HepG2 (cell line): ENCODE results near the gene STYX. TPM values are rescaled to one million over a fixed set of nuclear protein-coding genes. Genes with fewer than 3 reads are reported as not detected.

Source experiments
- ARNTL ChIP-seq: sonication (generic); formaldehyde crosslinking; IDR thresholded peaks from 2 replicates; pipeline ENCODE4 v1.4.0; 2020; ENCODE audit warnings: mild to moderate bottlenecking, missing genetic modification reagents
- BRF2 ChIP-seq: sonication (generic); formaldehyde crosslinking; IDR thresholded peaks from 2 replicates; pipeline ENCODE4 v1.8.1; 2022; ENCODE audit warnings: mild to moderate bottlenecking, missing genetic modification reagents
- DNMT1 ChIP-seq: sonication (generic); formaldehyde crosslinking; IDR thresholded peaks from 2 replicates; pipeline ENCODE4 v1.5.1; 2020; ENCODE audit warnings: mild to moderate bottlenecking, missing genetic modification reagents
- FOXM1 ChIP-seq: sonication (generic); formaldehyde crosslinking; IDR thresholded peaks from 2 replicates; pipeline ENCODE4 v1.5.0; 2020; ENCODE audit warnings: missing genetic modification reagents
- FOXO1 ChIP-seq: sonication (generic); formaldehyde crosslinking; IDR thresholded peaks from 2 replicates; pipeline ENCODE4 v1.4.0; 2020; ENCODE audit warnings: missing genetic modification reagents
- GFI1 ChIP-seq: sonication (generic); formaldehyde crosslinking; IDR thresholded peaks from 2 replicates; pipeline ENCODE4 v1.5.0; 2020; ENCODE audit warnings: missing genetic modification reagents, mild to moderate bottlenecking, borderline replicate concordance
- KDM3A ChIP-seq: IDR thresholded peaks from 2 replicates; pipeline ENCODE4 v1.6.1; 2018; ENCODE audit warnings: low read depth, missing compliant biosample characterization
- SATB2 ChIP-seq: sonication (generic); formaldehyde crosslinking; IDR thresholded peaks from 2 replicates; pipeline ENCODE4 v1.5.0; 2020; ENCODE audit warnings: missing genetic modification reagents
- TRIM24 ChIP-seq: sonication (generic); formaldehyde crosslinking; IDR thresholded peaks from 2 replicates; pipeline ENCODE4 v1.8.0; 2022; ENCODE audit warnings: mild to moderate bottlenecking, missing genetic modification reagents
- ZBTB7B ChIP-seq: sonication (generic); formaldehyde crosslinking; IDR thresholded peaks from 2 replicates; pipeline ENCODE4 v1.4.0; 2020; ENCODE audit warnings: missing genetic modification reagents
- ZC3H4 ChIP-seq: sonication (generic); formaldehyde crosslinking; IDR thresholded peaks from 2 replicates; pipeline ENCODE4 v1.4.0; 2020; ENCODE audit warnings: missing genetic modification reagents, borderline replicate concordance
- ZFP90 ChIP-seq: sonication (generic); formaldehyde crosslinking; IDR thresholded peaks from 2 replicates; pipeline ENCODE4 v1.8.0; 2022; ENCODE audit warnings: missing genetic modification reagents, mild to moderate bottlenecking, inconsistent platforms, borderline replicate concordance
- ZNF253 ChIP-seq: sonication (generic); formaldehyde crosslinking; IDR thresholded peaks from 2 replicates; pipeline ENCODE4 v1.8.0; 2022; ENCODE audit warnings: mild to moderate bottlenecking, missing genetic modification reagents, borderline replicate concordance
- ZNF337 ChIP-seq: sonication (generic); formaldehyde crosslinking; IDR thresholded peaks from 2 replicates; pipeline ENCODE4 v1.5.1; 2020; ENCODE audit warnings: missing genetic modification reagents, low read depth, mild to moderate bottlenecking, borderline replicate concordance
- ZNF343 ChIP-seq: sonication (generic); formaldehyde crosslinking; IDR thresholded peaks from 2 replicates; pipeline ENCODE4 v1.4.0; 2020; ENCODE audit warnings: mild to moderate bottlenecking, missing genetic modification reagents
- ZNF709 ChIP-seq: sonication (generic); formaldehyde crosslinking; IDR thresholded peaks from 2 replicates; pipeline ENCODE4 v1.5.0; 2020; ENCODE audit warnings: mild to moderate bottlenecking, missing genetic modification reagents
- ZNF749 ChIP-seq: sonication (generic); formaldehyde crosslinking; IDR thresholded peaks from 2 replicates; pipeline ENCODE4 v1.8.0; 2022; ENCODE audit warnings: mild to moderate bottlenecking, missing genetic modification reagents, moderate library complexity, borderline replicate concordance
- polyA plus RNA-seq, 8 experiments: library from polyadenylated mRNA; depleted of rRNA in 3 of 8; stranded (reverse) in 7 of 8; unstranded in 1 of 8; fragments of >200 nt; fragmentation: Illumina TruSeq in 4 of 8; extraction: Trizol in 4 of 8; gene quantifications; 2 replicates each; pipeline versions ENCODE4 v1.2.1 to v1.2.3, GENCODE V29; 2011 to 2016; ENCODE audit warnings: low read depth in 4 of 8, missing spikeins in 1 of 8, mixed read lengths in 1 of 8; ENCODE audit not compliant: insufficient read depth in 1 of 8
- total RNA-seq, 5 experiments: library from RNA; depleted of rRNA; stranded (reverse); fragments of >200 nt; fragmentation: Illumina TruSeq; extraction: Trizol; gene quantifications; 2 replicates each; pipeline ENCODE4 v1.2.3, GENCODE V29; 2016; ENCODE audit warnings: low read depth in 1 of 5
- TF ChIP-seq, protein P1 (sequence below): sonication (generic); formaldehyde crosslinking; IDR thresholded peaks from 2 replicates; pipeline ENCODE4 v1.4.0; 2020; ENCODE audit warnings: mild to moderate bottlenecking, missing genetic modification reagents
- TF ChIP-seq, protein P2 (sequence below): sonication (generic); formaldehyde crosslinking; IDR thresholded peaks from 2 replicates; pipeline ENCODE4 v1.5.1; 2020; ENCODE audit warnings: mild to moderate bottlenecking, missing genetic modification reagents
- TF ChIP-seq, protein P3 (sequence below): sonication (generic); formaldehyde crosslinking; conservative IDR thresholded peaks from 2 replicates; pipeline ENCODE4 v1.4.0; 2020; ENCODE audit warnings: missing genetic modification reagents
- TF ChIP-seq, protein P4 (sequence below): sonication (generic); formaldehyde crosslinking; IDR thresholded peaks from 2 replicates; pipeline ENCODE4 v1.5.1; 2020; ENCODE audit warnings: missing genetic modification reagents, mild to moderate bottlenecking, borderline replicate concordance

Gene STYX
- total and polyA plus RNA-seq, 2 of the 13 experiments (the other 11 are each of a cell fraction or from before 2014, with no cell fraction given), result 6.6 to 10.9 TPM

DNA sequence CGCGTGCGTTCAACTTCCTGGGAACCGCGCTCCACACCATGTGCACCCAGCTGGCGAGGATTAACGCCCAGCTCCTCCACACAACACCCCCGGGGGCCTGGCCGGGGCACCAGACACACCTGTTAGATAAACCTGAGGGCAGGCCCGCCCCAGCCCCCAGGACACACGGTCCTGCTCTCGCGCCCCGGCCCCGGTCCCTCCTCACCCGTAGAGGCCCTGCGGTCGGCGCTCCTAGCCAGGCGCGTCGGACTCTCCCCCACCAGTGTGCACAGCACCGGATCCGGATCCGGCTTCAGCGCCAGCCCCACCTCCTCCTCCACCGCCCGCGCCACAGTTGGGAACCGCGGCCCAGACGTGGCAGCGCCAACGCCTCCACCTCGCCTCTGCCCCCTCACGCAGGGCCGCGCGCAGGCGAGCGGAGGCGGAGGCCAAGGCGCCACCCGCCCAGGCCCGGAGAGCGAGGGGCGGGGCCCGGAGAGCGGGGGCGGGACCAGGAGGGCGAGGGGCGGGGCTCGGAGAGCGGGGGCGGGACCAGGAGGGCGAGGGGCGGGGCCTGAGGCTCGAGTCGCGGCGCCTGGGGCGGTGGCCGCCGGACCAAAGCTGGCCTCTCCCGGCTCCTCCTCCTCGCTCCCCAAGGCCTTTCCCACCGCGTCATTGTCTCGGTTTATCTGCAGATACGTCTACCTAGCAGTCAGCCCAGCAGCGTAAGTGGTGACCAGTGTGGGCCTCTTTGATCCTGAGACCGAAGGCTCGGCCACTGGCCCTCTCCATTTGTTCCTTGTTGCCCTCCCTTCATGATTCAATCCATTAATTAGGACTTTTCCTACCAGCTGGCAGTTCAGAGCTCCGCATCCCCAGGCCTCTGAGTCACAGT, 61.5 kb downstream of the STYX start, which contains the start of gene GNPNAT1 (continued):
- peak; percentile 49 for TF ChIP-seq FOXO1 (CRISPR knock-in tag)
- no peak for TF ChIP-seq TRIM24
- TF ChIP-seq ARNTL (CRISPR knock-in tag), result 0 out of 2 replicates have a peak, but pooled peaks have one; percentile 57
- TF ChIP-seq, protein P1, sequence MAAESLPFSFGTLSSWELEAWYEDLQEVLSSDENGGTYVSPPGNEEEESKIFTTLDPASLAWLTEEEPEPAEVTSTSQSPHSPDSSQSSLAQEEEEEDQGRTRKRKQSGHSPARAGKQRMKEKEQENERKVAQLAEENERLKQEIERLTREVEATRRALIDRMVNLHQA (CRISPR knock-in tag), result no peak
- TF ChIP-seq GFI1 (CRISPR knock-in tag), result peak; percentile 70; the same call in 1 of the 2 replicates
- 0 out of 2 replicates have a peak, but pooled peaks have one; percentile 44 for TF ChIP-seq ZNF253 (CRISPR knock-in tag)
- TF ChIP-seq DNMT1 (CRISPR knock-in tag), result peak; percentile 95
- TF ChIP-seq ZNF343, result 0 out of 2 replicates have a peak, but pooled peaks have one; percentile 33
- peak; percentile 59; the same call in 1 of the 2 replicates for TF ChIP-seq KDM3A
- TF ChIP-seq SATB2 (CRISPR knock-in tag), result 0 out of 2 replicates have a peak, but pooled peaks have one; percentile 66
- TF ChIP-seq ZBTB7B, result peak; percentile 35; the same call in 1 of the 2 replicates
- no peak for TF ChIP-seq ZNF749 (CRISPR knock-in tag)
- TF ChIP-seq ZC3H4 (CRISPR knock-in tag), result no peak
- TF ChIP-seq FOXM1 (CRISPR knock-in tag), result 0 out of 2 replicates have a peak, but pooled peaks have one; percentile 8
- TF ChIP-seq, protein P2, sequence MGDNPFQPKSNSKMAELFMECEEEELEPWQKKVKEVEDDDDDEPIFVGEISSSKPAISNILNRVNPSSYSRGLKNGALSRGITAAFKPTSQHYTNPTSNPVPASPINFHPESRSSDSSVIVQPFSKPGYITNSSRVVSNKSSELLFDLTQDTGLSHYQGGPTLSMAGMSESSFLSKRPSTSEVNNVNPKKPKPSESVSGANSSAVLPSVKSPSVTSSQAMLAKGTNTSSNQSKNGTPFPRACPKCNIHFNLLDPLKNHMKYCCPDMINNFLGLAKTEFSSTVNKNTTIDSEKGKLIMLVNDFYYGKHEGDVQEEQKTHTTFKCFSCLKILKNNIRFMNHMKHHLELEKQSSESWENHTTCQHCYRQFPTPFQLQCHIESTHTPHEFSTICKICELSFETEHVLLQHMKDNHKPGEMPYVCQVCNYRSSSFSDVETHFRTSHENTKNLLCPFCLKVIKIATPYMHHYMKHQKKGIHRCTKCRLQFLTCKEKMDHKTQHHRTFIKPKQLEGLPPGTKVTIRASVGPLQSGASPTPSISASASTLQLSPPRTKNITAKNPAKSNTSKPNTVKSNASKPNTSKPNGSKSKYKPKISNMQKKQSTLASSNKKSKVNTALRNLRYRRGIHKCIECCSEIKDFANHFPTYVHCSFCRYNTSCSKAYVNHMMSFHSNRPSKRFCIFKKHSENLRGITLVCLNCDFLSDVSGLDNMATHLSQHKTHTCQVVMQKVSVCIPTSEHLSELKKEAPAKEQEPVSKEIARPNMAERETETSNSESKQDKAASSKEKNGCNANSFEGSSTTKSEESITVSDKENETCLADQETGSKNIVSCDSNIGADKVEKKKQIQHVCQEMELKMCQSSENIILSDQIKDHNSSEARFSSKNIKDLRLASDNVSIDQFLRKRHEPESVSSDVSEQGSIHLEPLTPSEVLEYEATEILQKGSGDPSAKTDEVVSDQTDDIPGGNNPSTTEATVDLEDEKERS (CRISPR knock-in tag), result no peak
- 0 out of 2 replicates have a peak, but pooled peaks have one; percentile 41 for TF ChIP-seq ZNF337 (CRISPR knock-in tag)
- TF ChIP-seq BRF2 (CRISPR knock-in tag), result peak; percentile 92
- TF ChIP-seq, protein P3, sequence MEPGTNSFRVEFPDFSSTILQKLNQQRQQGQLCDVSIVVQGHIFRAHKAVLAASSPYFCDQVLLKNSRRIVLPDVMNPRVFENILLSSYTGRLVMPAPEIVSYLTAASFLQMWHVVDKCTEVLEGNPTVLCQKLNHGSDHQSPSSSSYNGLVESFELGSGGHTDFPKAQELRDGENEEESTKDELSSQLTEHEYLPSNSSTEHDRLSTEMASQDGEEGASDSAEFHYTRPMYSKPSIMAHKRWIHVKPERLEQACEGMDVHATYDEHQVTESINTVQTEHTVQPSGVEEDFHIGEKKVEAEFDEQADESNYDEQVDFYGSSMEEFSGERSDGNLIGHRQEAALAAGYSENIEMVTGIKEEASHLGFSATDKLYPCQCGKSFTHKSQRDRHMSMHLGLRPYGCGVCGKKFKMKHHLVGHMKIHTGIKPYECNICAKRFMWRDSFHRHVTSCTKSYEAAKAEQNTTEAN, result peak; percentile 69
- TF ChIP-seq ZNF709 (CRISPR knock-in tag), result peak; percentile 58
- TF ChIP-seq, protein P4, sequence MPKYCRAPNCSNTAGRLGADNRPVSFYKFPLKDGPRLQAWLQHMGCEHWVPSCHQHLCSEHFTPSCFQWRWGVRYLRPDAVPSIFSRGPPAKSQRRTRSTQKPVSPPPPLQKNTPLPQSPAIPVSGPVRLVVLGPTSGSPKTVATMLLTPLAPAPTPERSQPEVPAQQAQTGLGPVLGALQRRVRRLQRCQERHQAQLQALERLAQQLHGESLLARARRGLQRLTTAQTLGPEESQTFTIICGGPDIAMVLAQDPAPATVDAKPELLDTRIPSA (CRISPR knock-in tag), result no peak
- peak; percentile 47; the same call in 1 of the 2 replicates for TF ChIP-seq ZFP90 (CRISPR knock-in tag)
